Large intestine (tissue), 3 donors: ENCODE data around the gene DDIT3. TPM values are rescaled to one million over a fixed set of nuclear protein-coding genes. Genes with fewer than 3 reads are reported as not detected.
A peak's percentile ranks its signal among the peaks of the same experiment; 100 is the strongest.

Source experiments
- DNase-seq, 2 donors: peaks; one replicate each; pipeline versions ENCODE4 v3.0.0 to v3.0.0-alpha.2; 2013
- H3K27ac ChIP-seq: one replicate; pipeline ENCODE4 v1.5.1; 2013; ENCODE audit warnings: low read length
- H3K27me3 ChIP-seq: 2 replicates; pipeline ENCODE4 v1.6.1; 2013; ENCODE audit warnings: low read length; ENCODE audit not compliant: control insufficient read depth, insufficient read depth
- H3K36me3 ChIP-seq: 2 replicates; pipeline ENCODE4 v1.6.1; 2013; ENCODE audit warnings: low read length; ENCODE audit not compliant: control insufficient read depth, insufficient read depth
- H3K4me1 ChIP-seq: one replicate; pipeline ENCODE4 v1.6.1; 2013; ENCODE audit warnings: low read length; ENCODE audit not compliant: control insufficient read depth, insufficient read depth
- H3K4me3 ChIP-seq: one replicate; pipeline ENCODE4 v1.5.1; 2013; ENCODE audit warnings: low read length
- H3K9me3 ChIP-seq: one replicate; pipeline ENCODE4 v1.6.1; 2013; ENCODE audit warnings: mild to moderate bottlenecking, low read depth, low read length, moderate library complexity; ENCODE audit not compliant: control insufficient read depth
- WGBS: methylation state at CpG from one replicate; pipeline ENCODE4 v1.1.5; 2013; ENCODE audit warnings: low lambda C conversion rate; ENCODE audit not compliant: insufficient coverage; 5-methylcytosine and 5-hydroxymethylcytosine counted together
- polyA plus RNA-seq: library from polyadenylated mRNA; unstranded; fragments of 120-200 nt; gene quantifications from one replicate; pipeline ENCODE4 v1.2.1, GENCODE V29; 2013

The DDIT3 gene
- polyA plus RNA-seq, 1 donor, result 39.9 TPM

DNA sequence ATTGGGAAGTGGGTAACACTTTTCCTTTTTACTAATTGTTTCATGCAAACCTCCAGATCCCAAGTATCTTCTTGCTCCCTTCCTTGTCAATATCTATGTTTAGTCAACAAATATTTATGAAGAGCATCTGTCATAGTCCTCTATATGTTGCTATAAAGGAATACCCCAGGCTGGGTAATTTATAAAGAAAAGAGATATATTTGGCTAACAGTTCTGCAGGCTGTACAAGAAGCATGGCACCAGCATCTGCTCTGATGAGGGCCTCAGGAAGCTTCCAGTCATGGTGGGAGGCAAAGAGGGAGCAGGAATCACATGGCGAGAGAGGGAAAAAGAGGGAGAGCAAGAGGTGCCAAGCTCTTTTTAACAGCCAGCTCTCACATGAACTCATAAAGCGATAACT is 34.1 kb upstream of the DDIT3 start:
- WGBS, result no CpG with 5 or more reads among the region's 2 CpGs
- no peaks in the 10 kb centered on the region for H3K36me3 ChIP-seq
- no peak overlapping the region for H3K4me3 ChIP-seq
- DNase-seq, result no peak
- peaks cover 53% of the 10 kb centered on the region for H3K27me3 ChIP-seq
- H3K9me3 ChIP-seq, result no peaks in the 10 kb centered on the region
- peaks cover 3% of the 10 kb centered on the region for H3K4me1 ChIP-seq
- H3K27ac ChIP-seq, result no peak overlapping the region

DNA sequence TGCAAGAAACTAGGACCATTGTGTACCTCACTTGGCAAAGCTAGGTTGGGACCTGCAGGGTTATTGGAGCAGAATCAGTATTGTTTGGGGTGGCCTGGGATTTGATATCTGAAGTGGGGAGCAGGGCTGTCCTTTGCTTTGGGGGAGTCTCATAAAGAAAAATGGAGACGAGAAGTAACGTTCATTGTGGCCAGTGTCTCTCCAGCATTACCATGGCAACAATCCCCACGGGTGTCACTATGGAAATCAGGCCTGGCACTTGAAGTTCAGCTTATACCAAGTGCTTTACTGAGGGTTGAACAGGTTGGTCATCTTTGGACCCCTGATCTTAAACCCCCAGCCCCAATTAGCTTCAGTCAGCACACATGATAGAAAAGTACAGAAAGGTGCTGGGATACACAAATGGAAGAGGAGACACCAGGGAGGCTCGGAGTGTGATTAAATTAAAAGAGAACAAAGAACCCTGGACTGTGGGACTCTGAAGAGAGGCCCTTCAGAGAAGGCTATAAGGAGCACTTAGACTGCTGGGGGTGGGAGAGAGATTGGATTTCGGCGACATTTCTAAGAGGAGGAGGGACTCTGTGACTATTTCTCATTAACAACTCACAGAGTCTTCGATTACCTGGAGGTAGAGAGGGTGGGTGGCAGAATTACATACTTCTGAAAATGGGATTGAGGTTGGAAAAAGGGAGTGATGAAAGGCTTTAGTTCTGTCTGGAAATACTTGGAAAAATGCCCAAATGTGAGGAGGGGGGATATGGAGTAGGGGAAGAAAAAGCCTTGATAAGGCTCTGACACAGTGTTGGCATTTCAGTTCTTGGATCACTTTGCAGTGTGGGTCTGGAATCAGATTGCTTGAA is 33.3 kb upstream of the DDIT3 start:
- Histone ChIP-seq H3K4me3 (no peak overlapping the region), H3K36me3 (no peaks in the 10 kb centered on the region), H3K27me3 (peaks cover 62% of the 10 kb centered on the region), H3K4me1 (peaks cover 3% of the 10 kb centered on the region), H3K27ac (no peak overlapping the region), H3K9me3 (no peaks in the 10 kb centered on the region)
- no peak for DNase-seq
- WGBS, result no CpG with 5 or more reads among the region's 7 CpGs

DNA sequence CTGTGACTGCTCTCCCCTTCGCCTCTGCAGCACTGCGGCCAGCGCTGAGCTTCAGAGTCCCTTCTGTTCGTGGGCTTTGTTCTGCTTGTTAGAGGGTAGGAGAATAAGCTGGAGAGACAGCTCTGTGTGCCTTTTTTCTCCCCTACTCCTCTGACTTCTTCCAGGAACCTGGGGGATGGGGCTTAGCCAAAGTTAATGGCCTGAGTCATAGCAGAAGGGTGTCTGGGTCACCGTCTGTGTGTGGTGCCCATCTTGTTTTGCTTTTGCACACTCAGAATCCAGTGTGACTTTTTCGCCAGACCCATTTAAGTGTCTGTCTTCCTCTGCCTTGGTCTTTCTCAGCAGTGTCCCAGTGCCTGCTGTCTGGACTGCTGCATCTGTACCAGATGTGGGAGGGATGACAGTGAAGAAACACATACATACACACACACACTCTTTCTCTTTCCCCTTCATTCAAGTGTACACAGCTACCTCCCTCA is 32.6 kb upstream of the DDIT3 start:
- H3K4me3 ChIP-seq, result no peak overlapping the region
- peaks cover 66% of the 10 kb centered on the region for H3K27me3 ChIP-seq
- no peaks in the 10 kb centered on the region for H3K9me3 ChIP-seq
- H3K36me3 ChIP-seq, result no peaks in the 10 kb centered on the region
- 20% methylated on average over 1 of the region's 6 CpGs for WGBS
- H3K27ac ChIP-seq, result no peak overlapping the region
- peaks cover 3% of the 10 kb centered on the region for H3K4me1 ChIP-seq
- no peak for DNase-seq

DNA sequence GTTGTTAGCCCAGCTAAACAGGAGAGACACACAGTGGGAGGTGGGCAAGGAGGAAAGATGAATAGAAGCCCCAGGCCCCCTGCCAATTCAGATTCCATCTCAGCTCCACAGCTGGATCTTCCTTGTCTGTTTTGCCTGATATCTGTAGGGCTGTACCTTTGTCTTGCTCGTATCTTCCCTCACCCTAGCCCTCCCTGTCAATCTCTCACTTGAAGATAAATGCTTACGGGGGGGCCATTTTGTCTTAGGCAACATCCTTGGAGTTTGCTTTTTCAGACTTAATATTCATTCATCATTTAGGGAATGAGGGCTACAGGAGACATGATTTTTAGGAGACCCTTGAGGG is 32.0 kb upstream of the DDIT3 start:
- Histone ChIP-seq H3K27ac (no peak overlapping the region), H3K27me3 (peaks cover 70% of the 10 kb centered on the region), H3K4me1 (peaks cover 3% of the 10 kb centered on the region), H3K4me3 (no peak overlapping the region), H3K36me3 (no peaks in the 10 kb centered on the region), H3K9me3 (no peaks in the 10 kb centered on the region)
- WGBS, result no CpG with 5 or more reads among the region's 2 CpGs
- DNase-seq, result no peak

DNA sequence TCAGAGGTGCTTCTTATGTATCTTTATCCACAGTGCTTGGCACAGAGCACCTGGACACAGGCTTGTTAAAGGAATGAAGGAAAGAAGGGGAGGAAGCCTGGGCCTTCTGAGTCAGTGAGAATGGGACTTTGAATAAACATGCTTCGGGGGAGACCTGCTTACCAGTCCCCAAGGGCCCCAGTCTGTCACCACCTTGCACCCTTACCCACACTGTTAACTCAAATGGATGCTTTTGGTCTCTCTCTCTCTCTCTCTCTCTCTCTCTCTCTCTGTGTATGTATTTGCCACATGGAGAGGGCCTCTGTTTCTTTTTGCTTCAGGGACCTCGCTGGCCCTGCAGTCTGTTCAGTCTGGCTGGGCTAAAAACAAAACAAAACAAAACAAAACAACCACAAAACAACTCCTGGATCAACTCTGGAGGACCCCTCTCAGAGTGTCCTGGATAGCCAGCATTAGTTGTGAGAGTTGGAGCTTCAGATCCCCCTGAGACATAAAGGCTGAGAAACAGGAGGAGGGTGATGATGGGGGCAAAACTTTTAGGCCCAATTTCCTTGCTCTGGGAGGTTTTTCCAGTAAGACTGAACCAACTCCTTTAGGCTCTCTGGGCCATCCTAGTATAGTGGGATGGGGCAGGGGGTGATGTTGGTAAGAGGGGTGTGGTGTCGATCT is 31.5 kb upstream of the DDIT3 start:
- H3K4me1 ChIP-seq, result peaks cover 3% of the 10 kb centered on the region
- no CpG with 5 or more reads among the region's 3 CpGs for WGBS
- DNase-seq, result no peak
- no peak overlapping the region for H3K27ac ChIP-seq
- H3K27me3 ChIP-seq, result peaks cover 70% of the 10 kb centered on the region
- no peaks in the 10 kb centered on the region for H3K9me3 ChIP-seq
- no peaks in the 10 kb centered on the region for H3K36me3 ChIP-seq
- H3K4me3 ChIP-seq, result no peak overlapping the region

DNA sequence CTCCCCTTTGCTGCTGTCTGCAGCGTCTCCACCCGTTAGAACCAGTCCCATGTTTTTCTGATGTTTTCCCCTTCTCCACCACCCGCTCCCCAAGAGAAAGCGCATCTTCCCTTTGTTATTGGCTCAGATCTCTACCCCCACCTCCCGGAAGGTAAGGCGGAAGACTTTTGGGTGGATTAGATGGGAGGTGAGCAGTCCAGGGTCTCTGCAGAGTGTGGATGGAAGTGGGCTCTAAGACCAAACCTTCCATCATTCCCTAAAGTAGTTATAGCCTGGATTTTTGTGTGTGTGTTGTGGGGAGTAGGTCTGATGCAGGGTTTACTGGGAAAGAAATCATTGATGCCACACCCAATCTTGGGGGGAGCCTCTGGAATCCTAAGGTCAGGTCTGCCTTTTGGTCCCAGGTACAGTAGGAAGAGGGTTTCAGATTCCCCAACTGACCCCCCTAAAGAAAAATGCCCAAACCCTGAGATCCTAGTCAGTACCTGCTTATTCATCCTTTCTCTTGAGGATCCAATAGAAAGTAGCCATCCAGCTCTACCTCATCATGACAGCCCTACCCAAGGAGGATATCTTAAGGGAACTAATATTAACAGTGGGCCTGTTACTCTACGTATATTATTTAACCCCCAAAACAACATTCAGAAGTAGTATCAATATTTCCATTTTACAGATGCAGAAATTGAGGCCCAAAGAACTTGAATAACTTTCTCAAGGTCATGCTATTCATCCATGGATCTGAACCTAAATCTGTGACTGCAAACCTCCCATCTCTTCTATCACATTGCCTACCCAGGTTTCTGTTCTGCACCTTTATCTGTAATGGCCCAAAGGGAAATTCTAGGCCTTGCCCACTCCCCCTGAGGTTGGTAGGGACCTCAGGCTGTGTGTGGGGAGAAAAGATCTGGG is 30.6 kb upstream of the DDIT3 start:
- WGBS, result no CpG with 5 or more reads among the region's 7 CpGs
- Histone ChIP-seq H3K4me1 (peaks cover 8% of the 10 kb centered on the region), H3K27ac (no peak overlapping the region), H3K36me3 (no peaks in the 10 kb centered on the region), H3K27me3 (peaks cover 70% of the 10 kb centered on the region), H3K9me3 (no peaks in the 10 kb centered on the region), H3K4me3 (peak overlapping the region; percentile 27)
- DNase-seq, result no peak

DNA sequence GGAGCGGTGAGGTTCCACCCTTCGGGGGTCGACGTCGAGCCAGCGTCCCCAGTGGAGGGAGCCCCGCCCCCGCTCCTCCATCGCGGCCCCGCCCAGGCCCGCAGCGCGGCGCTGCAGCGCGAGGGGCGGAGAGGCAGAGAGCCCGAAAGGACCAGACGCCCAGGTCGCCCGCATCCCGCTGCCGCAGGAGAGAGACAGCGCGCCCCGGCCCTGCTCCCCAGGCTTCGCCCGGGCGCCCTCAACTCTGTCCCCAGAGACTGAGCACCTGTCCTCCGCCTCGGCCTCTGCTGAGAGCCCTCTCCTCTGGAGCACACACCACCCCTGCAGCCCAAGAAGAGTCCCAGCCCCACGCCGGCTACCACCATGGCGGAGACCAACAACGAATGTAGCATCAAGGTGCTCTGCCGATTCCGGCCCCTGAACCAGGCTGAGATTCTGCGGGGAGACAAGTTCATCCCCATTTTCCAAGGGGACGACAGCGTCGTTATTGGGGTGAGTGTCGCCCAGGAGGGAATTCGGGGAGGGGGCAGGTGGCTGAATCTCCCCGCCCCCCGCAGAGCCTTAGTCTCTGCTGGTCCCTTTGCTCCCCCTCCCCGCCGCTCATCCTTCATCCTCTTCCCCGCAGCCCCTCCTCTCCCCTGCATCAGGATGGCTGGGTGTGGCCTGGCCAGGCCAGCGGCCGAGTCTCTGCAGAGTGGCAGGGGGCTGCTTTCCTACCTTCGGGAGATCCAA is 29.8 kb upstream of the DDIT3 start, which contains the start of gene KIF5A:
TSS of gene KIF5A (plus strand) at position 136 of the 732 bp plus-strand sequence. CDS start at position 364, 228 bp downstream.
- Histone ChIP-seq H3K27me3 (peaks cover 70% of the 10 kb centered on the region), H3K4me3 (peak within 1 kb of the TSS; percentile 27), H3K9me3 (no peaks in the 10 kb centered on the region), H3K36me3 (no peaks in the 10 kb centered on the region), H3K27ac (no peak within 1 kb of the TSS), H3K4me1 (peaks cover 14% of the 10 kb centered on the region)
- DNase-seq, result no peak
- no CpG with 5 or more reads among the region's 52 CpGs for WGBS

DNA sequence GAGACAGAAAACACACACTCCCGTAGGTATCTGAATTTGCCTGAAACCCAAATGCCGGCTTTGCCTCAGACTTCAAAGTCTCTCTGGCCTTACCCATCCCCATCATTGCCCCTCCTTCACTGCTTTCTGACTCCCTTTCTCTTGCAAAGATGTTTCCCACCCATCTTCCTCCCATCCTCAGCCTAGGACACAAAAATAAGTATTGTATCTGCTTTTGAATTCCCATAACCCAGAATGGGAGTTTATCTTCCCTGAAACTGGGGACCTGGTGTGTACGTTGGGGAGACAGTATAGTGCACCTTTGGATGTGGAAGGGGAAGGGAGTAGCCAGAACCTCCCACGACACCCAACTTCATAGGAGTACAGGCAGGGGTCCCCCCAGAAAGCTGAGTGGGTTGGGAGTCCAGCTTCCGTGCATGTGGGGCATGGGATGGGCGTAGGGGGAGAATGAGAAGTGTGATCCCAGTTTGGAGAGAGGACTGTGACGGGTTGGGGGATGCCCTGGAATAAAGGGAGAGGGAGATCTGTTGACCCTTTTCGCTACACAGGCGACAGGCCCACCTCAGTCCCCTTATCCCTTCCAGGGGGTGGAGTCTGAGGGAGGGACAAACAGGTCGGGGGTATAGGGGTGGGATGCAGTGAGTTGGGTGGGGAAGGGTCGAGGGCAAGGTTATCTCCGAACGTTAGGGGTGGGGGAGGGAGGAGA is 29.0 kb upstream of the DDIT3 start:
- no CpG with 5 or more reads among the region's 13 CpGs for WGBS
- Histone ChIP-seq H3K9me3 (no peaks in the 10 kb centered on the region), H3K4me1 (peaks cover 14% of the 10 kb centered on the region), H3K27ac (no peak overlapping the region), H3K27me3 (peaks cover 64% of the 10 kb centered on the region), H3K36me3 (no peaks in the 10 kb centered on the region), H3K4me3 (no peak overlapping the region)
- no peak for DNase-seq

DNA sequence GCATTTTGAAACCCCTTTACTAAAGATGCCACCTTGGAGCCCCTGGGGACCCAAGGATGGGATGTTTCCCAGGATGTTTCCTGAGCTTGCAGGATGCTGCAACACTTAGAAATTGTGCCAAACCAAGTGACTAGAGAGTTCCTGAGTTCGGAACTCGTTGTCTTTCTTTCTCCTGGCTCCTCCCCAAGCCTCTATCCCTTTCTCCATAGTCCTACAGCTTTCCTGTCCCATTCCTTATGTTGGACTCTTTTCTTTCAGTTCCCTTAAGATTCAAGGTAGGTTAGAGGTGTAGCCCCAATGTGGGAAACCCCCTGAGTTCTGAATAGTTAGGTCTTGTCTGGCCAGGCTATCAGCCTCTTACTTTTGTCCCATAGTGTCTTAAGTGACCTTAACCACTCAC is 28.2 kb upstream of the DDIT3 start:
- H3K27ac ChIP-seq, result no peak overlapping the region
- no peak overlapping the region for H3K4me3 ChIP-seq
- WGBS, result no CpG with 5 or more reads among the region's 2 CpGs
- no peak for DNase-seq
- H3K36me3 ChIP-seq, result peaks cover 3% of the 10 kb centered on the region
- H3K4me1 ChIP-seq, result peaks cover 14% of the 10 kb centered on the region
- H3K27me3 ChIP-seq, result peaks cover 57% of the 10 kb centered on the region
- H3K9me3 ChIP-seq, result no peaks in the 10 kb centered on the region
